HG02571 (cell line): ENCODE measurements around the gene MTHFD2L.

Source experiments
- ATAC-seq: cut with Tn5 transposase; IDR thresholded peaks from one replicate; pipeline ENCODE4 v1.9.1; 2021; ENCODE audit warnings: mild to moderate bottlenecking, moderate library complexity; ENCODE audit not compliant: unreplicated experiment

MTHFD2L gene

GRCh38 chr4:74237425-74237966 lies 79.6 kb downstream of the MTHFD2L start:
- ATAC-seq, result no peak

GRCh38 chr4:74244049-74244448 lies 86.1 kb downstream of the MTHFD2L start:
- ATAC-seq, result no peak

GRCh38 chr4:74252933-74253332 lies 95.0 kb downstream of the MTHFD2L start:
- ATAC-seq, result no peak

- ATAC-seq, result no peak
Observed at GRCh38 chr4:74254386-74254785, 96.5 kb downstream of the MTHFD2L start.

GRCh38 chr4:74255096-74255495 lies 97.2 kb downstream of the MTHFD2L start:
- ATAC-seq, result no peak

- no peak for ATAC-seq
Observed at GRCh38 chr4:74258963-74259362, 101.0 kb downstream of the MTHFD2L start.

- no peak for ATAC-seq
Observed at GRCh38 chr4:74260036-74260435, 102.1 kb downstream of the MTHFD2L start.

- ATAC-seq, result no peak
Observed at GRCh38 chr4:74262522-74262921, 104.6 kb downstream of the MTHFD2L start.

- ATAC-seq, result no peak
Observed at GRCh38 chr4:74263551-74263950, 105.6 kb downstream of the MTHFD2L start.

GRCh38 chr4:74266081-74266480 lies 108.2 kb downstream of the MTHFD2L start:
- ATAC-seq, result no peak

- no peak for ATAC-seq
Observed at GRCh38 chr4:74267998-74268606, 110.2 kb downstream of the MTHFD2L start.

GRCh38 chr4:74268643-74269042 lies 110.7 kb downstream of the MTHFD2L start:
- no peak for ATAC-seq

GRCh38 chr4:74278490-74278889 lies 120.6 kb downstream of the MTHFD2L start:
- ATAC-seq, result no peak

- ATAC-seq, result no peak
Observed at GRCh38 chr4:74279716-74280115, 121.8 kb downstream of the MTHFD2L start.

GRCh38 chr4:74282926-74283325 lies 125.0 kb downstream of the MTHFD2L start:
- ATAC-seq, result no peak

- no peak for ATAC-seq
Observed at GRCh38 chr4:74283614-74284013, 125.7 kb downstream of the MTHFD2L start.

GRCh38 chr4:74284053-74284452 lies 126.1 kb downstream of the MTHFD2L start:
- no peak for ATAC-seq

GRCh38 chr4:74287164-74287563 lies 129.2 kb downstream of the MTHFD2L start:
- ATAC-seq, result no peak

GRCh38 chr4:74287791-74288190 lies 129.9 kb downstream of the MTHFD2L start:
- no peak for ATAC-seq

- no peak for ATAC-seq
Observed at GRCh38 chr4:74291471-74291870, 133.6 kb downstream of the MTHFD2L start.

- ATAC-seq, result no peak
Observed at GRCh38 chr4:74292111-74292870, 134.4 kb downstream of the MTHFD2L start.

- ATAC-seq, result no peak
Observed at GRCh38 chr4:74293558-74293957, 135.6 kb downstream of the MTHFD2L start.
